ENCODE results near the gene SWAP70.

- TF ChIP-seq CTCF (IDR thresholded peaks at IDR 0.05) (no peak), POLR2A (IDR thresholded peaks at IDR 0.05) (no peak)
Observed at GRCh38 chr11:9777066-9777465, 113.2 kb downstream of the SWAP70 start.
